Fibroblast of the conjunctiva (primary cell): Measurements from ENCODE around the gene CWC15.
A peak's percentile ranks its signal among the peaks of the same experiment; 100 is the strongest.
"Not testable (repeated sequence)": the region's sequence is repeated elsewhere in the genome, so short reads cannot be mapped to it uniquely, and the experiment has no call there.

ENCODE experiments used
- DNase-seq: peaks from one replicate; pipeline ENCODE4 v3.0.0-alpha.2; 2010; ENCODE audit warnings: low read depth

CWC15 gene

GRCh38 chr11:94954753-94955152 lies 18.6 kb downstream of the CWC15 start:
- DNase-seq, result no peak

GRCh38 chr11:94948070-94948617 lies 25.2 kb downstream of the CWC15 start:
- DNase-seq, result no peak

GRCh38 chr11:94946812-94947211 lies 26.5 kb downstream of the CWC15 start:
- DNase-seq, result no peak

GRCh38 chr11:94941131-94941530 lies 32.2 kb downstream of the CWC15 start:
- no peak for DNase-seq

- DNase-seq, result no peak
Measured at GRCh38 chr11:94939346-94939745, 34.0 kb downstream of the CWC15 start.

- DNase-seq, result no peak
Measured at GRCh38 chr11:94938095-94939055, 35.0 kb downstream of the CWC15 start.

GRCh38 chr11:94934846-94935245 lies 38.5 kb downstream of the CWC15 start:
- no peak for DNase-seq

DNA sequence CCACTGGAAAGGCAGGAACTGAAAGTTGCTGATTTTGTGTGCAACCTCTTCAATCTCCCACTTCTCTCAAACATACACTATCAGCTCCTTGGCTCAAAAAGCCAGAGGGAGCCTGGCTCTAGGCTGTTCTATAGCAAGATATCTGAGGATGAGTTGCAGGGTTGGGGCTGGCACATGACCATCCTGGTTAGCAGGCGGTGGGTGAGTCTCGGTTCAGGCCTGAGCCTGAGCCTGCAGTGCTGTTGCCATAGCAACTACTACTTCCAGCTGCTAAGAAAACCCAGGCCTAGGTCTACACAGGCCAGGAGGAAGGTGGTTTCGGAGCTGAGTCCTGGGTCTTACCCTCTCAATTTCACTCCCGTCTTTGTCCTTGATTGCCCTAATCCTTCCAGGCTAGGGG lies 39.0 kb downstream of the CWC15 start:
- DNase-seq, result peak; percentile 53

GRCh38 chr11:94933223-94934130 lies 39.9 kb downstream of the CWC15 start:
- DNase-seq, result peak; percentile 96

- DNase-seq, result no peak
Measured at GRCh38 chr11:94932503-94932902, 40.9 kb downstream of the CWC15 start.

GRCh38 chr11:94932072-94932471 lies 41.3 kb downstream of the CWC15 start:
- DNase-seq, result not testable (repeated sequence)

DNA sequence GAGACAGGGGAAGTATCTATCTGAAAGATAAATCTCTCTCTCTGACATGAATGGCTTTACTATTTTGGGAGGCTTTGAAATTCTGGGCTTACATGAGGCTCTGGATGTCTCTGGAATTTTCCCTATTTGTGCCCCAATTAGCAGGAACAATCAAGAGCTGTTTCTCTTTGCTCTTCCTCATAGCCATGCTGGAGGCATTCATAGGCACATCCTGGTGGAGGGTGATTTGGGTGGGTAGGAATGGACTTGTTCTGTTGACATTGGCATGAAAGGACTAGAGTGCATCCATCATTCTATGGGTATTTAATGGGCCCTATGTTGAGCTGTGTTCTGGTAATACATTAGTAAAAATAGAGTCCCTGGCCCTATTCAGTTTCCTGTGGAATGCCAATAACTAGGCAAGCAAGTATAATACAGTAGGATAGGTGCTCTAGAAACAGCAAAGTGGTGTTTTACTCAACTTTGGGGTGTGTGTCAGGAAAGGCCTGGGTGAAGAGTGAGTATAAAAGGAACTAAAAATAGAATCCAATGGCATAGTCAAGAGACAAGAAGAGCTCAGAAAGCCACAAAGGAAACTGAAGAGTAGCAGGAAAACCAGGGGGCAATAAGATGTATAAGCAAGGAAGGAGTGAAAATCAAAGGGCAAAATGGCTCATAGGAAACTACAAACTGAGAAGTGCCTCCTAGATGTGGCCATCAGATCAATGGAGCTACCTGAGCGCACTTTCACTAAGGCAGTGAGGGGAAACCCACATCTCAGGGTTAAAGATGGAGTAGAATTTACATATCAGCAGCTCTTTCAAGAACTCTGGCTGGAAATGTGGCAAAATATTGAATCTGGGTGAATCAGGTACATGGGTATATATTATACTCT lies 45.0 kb downstream of the CWC15 start:
- no peak for DNase-seq

DNA sequence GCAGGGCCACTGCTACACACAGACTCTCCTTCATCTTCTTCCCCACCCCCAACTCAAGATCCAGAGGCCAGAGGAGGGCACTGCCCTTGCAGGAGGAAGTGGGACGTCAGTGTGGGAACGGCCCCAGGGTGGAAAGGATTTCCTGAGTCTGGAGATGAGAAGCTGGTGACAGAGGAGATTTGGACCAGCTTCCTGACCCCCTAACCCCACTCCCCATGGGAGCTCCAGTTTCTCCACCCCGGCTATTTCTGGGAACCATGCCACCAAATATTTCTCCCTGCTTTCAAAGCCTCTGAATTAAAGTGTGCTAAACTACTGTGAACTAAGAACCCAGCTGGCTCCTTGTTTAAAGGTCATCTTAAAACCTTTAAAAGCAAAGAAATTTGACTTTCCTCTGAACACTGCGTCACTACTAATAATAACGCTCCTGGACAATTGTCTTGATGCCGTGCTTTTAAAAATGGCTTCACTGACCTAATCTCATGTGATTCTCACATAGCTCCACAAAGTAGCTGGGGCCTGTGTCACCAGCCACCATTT lies 46.6 kb downstream of the CWC15 start:
- DNase-seq, result peak; percentile 93

- DNase-seq, result no peak
Measured at GRCh38 chr11:94926271-94926625, 47.1 kb downstream of the CWC15 start.

- DNase-seq, result no peak
Measured at GRCh38 chr11:94925422-94926270, 47.7 kb downstream of the CWC15 start.

DNA sequence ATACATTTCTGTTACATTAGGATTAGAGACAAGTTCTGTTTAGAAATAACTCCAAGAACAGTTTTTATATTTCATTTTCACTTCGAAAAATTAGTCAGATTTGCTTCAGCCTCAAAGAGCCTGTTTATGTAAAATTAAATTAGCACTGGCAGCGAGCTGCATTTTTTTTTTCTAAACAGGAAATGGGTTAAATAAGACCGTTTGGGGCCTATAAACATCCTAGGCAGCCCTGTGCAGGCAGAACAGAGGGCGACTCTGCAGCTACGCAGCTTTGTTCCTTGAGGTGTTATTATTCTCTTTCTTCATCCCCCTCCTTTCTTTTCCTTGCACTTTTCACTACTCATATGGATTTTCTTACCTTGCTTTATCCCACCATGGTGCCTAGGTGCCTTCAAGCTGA lies 48.7 kb downstream of the CWC15 start:
- no peak for DNase-seq

GRCh38 chr11:94924171-94924572 lies 49.2 kb downstream of the CWC15 start:
- DNase-seq, result no peak

DNA sequence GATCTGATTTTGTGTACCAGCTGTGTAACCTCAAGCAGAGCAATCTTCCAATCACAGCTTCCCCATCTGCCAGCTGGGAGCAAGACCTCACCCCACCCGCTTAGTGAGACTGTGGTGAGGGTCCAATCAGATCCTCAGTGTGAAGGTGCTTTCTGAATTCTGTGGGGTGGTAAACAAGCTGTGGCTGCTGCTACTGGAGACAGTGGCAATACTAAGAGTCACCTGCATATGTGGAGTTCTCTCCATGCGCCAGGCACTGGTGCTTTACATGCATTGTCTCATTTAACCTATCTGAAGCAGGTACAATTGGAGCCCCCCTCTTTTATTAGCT lies 50.4 kb downstream of the CWC15 start:
- no peak for DNase-seq

GRCh38 chr11:94922321-94923003 lies 50.9 kb downstream of the CWC15 start:
- DNase-seq, result no peak

DNA sequence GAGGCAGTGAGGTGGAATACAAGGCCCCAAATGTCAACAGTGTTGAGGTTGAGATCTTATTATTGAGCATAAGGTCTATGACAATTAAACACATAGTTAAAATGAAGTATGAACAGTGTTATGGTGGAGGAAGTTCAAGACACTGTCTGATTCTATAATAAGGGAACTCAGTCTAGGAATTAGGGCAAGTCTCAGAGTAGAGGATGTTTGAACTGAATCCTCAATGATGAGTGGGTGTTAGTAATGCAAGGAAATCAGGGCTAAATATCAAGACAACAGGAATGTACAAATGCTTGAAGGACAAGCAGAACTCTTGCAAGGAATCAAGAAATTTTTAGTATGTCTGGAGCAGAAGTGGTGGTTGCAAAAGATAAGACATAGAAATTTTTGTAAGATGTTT lies 53.0 kb downstream of the CWC15 start:
- DNase-seq, result no peak
